GM18861 (cell line): ENCODE data around the gene HNRNPAB.

Experiments used
- ATAC-seq: cut with Tn5 transposase; IDR thresholded peaks from one replicate; pipeline ENCODE4 v1.9.1; 2021; ENCODE audit not compliant: unreplicated experiment

HNRNPAB gene

DNA sequence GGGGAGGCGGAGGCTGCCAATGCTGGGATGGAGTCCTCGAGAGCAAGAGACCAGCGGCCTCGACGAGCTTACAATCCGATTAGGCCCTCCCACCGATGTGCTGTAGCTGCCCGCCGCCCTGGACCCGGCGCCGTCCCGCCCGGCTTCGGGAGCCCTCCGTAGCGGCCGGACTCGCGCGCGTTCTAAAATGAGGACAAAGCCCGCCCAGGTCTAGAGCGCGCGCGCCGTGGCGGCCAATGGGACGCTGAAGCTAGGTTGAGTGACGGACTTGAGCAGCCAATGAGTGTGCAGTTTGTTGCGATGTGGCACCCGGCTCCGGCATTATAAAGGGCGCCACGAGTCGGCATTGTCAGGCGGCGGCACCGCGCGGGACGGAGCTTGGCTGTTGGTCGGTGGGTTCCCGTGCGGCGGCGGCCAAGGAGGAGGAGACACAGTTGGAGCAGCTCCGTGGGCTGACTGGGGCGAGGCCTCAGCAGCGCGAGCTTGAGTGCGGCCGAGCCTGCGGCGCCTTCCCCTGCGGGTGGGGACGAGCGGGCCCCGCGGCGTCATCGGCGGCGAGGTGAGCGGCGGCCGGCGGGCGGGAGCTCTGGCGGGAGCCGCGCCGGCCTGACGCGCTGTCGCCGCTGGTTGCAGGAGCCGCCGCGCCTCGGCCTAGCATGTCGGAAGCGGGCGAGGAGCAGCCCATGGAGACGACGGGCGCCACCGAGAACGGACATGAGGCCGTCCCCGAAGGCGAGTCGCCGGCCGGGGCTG is at the start of gene HNRNPAB:
HNRNPAB (plus strand) TSS at position 352 of the 753 bp plus-strand sequence; CDS start at position 657, 305 bp downstream.
- peak; percentile 76 for ATAC-seq

DNA sequence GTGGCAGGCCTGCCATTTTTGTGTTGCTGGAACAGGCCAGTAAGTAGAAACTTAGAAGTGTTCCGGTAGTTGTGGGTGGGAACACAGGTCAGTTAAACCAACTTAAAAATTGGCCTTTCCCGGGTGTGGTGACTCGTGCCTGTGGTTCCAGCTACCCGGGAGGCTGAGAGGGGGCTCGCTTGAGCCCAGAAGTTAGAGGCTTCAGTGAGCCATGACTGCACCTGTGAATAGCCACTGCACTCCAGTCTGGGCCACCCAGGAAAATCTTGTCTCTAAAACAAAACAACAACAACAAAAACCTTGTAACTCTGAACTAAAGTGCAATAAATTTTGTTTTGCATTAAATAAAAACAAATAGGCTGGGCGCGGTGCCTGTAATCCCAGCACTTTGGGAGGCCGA is 49.3 kb upstream of the HNRNPAB start:
- no peak for ATAC-seq

- no peak for ATAC-seq
Observed at GRCh38 chr5:178160176-178160575, 44.2 kb upstream of the HNRNPAB start.

GRCh38 chr5:178162481-178162880 is 41.9 kb upstream of the HNRNPAB start:
- ATAC-seq, result no peak

DNA sequence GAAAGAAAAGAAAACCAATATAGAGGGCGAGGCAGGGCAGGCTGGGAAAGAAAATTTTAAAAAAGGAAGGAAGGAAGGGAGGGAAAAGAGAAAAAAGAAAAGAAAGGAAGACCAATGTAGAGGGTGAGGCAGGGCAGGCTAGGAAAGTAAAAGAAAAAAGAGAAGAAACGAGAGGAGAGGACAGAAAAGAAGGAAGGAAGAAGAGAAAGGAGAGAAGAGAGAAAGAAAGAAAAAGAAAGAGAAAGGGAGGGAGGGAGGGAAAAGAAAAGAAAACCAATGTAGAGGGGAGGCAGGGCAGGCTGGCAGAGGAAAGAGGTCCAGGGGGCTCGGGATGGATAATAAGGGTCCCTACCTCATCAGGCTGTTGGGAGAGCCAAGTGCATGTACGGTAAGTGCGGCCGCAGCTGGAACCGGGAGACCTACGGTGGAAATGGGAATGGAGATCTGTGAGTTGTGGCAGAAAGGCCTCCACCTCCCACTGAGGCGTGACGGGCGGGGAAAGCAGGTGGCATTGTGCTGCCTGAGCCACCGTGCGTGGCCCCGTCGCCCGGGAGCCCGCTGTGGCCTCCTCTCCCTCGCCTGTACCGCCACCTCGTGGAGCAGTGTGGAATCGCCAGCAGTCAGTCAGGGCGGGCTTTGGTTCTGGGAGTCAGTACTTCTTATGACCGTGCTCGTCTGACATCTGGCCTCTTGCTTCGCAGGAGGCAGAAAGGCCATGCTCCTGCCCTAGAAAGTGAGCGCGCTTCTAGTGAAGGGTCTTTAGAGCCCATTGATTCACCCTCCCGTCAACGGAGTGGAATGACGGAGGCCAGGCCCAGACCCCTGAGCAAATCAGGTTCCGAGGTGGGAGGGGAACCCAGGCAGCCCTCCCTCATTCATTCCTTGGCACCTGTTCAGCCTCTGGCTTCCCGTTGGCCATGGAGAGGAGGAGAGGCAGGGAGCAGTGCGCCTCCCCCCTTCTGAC is 40.3 kb upstream of the HNRNPAB start:
- peak; percentile 89 for ATAC-seq

GRCh38 chr5:178165581-178165980 is 38.8 kb upstream of the HNRNPAB start:
- ATAC-seq, result no peak

DNA sequence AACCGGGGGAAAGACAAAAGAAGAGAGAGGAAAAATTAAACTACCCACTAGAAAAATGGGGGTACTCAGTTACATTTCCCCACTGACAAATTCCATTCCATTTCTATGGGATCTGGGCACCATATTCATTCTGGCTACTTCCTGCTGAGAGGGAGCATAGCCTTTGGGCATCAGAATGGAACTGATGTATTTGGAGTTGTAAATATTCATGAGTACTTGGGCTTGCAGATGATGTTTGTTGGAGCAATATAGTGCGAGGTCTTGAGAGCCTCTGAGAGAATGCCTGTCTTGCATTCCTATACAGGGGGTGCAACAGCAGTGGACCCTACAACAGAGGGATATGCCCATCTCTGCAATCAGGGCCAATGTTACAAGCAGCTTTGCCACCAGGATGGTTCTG is 33.9 kb upstream of the HNRNPAB start:
- no peak for ATAC-seq

DNA sequence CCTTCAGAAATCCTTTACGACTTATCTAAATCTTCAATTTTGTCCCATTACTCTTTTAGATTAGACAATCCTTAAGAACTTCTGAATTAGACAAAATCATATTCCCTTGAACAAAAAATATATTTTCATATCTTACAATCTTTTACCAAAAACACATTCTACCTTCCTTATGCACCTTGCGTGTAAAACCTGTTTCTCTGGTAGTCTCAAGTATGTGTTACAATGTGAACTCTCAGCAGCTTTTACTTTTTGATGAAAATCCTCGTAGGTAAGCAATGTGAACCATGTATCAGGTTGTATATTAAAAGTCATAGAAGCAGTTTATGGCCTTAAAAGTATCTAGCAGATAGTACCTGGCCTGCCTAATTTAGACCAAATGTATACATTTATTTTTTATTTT is 29.9 kb upstream of the HNRNPAB start:
- no peak for ATAC-seq

DNA sequence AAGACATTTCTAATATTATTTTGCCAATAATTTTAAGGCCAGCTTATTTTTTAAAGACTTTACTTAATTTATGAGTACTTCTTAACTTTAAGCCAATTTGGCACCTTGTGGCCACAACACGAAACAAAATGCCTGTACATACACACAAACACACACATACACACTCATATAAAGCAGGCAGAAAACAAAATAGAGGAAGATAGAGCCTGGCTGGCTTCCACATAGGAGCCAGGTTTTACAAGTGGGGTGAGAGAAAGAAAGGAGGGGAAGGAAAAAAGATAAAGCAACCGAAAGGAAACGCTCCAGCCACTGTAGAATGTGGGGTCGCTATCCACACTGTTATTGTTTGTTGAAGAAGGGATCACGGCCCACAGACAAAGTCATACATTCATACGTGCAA is 27.5 kb upstream of the HNRNPAB start:
- ATAC-seq, result no peak

- ATAC-seq, result no peak
Observed at GRCh38 chr5:178177569-178177968, 26.8 kb upstream of the HNRNPAB start.

- no peak for ATAC-seq
Observed at GRCh38 chr5:178180141-178180863, 24.0 kb upstream of the HNRNPAB start.

DNA sequence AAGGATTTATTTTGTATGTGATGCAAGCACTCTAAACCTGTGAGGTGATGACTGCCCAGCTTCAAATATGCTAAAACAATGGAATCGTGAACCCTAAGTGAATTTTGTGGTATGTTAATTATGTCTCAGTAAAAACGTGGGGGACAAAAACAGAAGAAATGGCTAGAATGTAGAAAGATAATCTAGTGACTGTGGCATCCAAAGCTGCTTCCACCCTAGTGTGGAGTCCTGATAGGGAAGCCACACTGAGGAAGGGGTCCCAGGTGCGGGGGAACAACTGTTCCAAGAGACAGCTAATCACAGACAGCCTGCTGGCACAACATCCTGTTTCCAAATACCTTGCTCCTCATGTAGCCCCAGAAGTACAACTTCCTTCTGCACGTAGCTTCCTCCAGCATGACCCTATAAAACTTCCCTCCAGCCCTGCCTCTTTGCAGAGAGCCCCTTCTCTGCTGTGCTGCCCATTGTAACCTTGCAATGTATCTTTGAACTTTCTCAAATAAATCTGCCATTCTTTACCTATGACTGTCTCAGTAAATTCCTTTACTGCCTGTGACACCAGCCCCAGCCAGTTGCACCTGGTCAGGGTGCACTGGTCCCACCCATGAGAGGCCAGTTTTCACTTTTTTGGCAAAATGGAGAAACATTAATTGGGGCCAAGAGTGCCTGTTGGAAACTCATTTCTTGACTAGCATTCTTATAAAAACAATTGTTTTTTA is 22.0 kb upstream of the HNRNPAB start:
- no peak for ATAC-seq

GRCh38 chr5:178186427-178186826 is 17.9 kb upstream of the HNRNPAB start:
- no peak for ATAC-seq

DNA sequence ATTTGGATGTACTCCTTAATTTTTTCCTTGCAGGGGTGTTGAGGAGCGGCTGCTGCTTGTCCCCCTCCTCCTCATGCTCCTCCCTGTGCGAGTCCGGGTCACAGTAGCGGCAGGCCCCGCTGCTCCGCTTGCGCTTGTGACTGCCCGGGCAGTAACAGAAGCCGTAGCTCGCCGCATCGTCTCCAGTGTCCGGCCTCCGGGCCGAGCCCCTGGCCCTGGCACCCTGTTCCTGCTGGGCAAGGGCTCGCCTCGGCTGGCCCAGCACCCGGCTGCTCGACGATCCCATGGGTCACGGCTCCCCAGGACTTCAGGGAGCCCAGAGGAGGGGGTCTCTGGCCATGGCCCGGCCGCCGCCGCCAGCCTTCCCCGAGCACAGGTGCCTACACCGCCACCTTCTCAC is 17.3 kb upstream of the HNRNPAB start, which contains the start of gene GMCL2:
GMCL2 (minus strand) TSS at position 358 of the 400 bp plus-strand sequence; CDS start at position 286, 72 bp downstream.
- ATAC-seq, result no peak

DNA sequence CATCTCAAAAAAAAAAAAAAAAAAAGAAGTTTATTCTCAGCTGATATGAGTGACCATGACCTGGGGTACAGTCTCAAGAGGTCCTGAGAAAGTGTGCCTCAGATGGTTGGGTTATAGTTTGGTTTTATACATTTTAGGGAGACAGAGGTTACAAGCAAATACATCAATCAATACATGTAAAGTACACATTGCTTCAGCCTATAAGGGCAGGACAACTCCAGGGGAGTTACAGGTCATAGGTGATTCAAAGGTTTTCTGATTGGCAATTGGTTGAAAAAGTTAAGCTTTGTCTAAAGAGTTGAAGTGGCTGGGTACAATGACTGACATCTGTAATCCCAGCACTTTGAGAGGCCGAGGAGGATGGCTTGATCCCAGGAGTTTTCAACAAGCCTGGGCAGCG is 14.9 kb upstream of the HNRNPAB start:
- ATAC-seq, result no peak

GRCh38 chr5:178191661-178192060 is 12.7 kb upstream of the HNRNPAB start:
- ATAC-seq, result no peak

DNA sequence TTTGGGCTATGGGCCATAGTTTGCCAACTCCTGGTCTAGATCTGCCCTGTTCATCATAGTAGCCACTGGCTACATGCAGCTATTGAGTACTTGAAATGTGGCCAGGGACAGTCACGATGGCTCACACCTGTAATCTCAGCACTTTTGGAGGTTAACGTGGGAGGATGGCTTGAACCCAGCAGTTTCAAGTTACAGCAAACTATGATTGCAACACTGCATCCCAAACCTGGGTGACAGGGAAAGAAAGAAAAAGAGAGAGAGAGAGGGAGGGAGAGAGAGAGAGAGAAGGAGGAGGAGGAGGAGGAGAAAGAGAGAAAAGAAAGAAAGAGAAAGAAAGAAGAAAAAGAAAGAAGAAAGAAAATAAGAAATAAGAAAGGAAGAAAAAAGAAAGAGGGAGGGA is 12.1 kb upstream of the HNRNPAB start:
- ATAC-seq, result no peak

DNA sequence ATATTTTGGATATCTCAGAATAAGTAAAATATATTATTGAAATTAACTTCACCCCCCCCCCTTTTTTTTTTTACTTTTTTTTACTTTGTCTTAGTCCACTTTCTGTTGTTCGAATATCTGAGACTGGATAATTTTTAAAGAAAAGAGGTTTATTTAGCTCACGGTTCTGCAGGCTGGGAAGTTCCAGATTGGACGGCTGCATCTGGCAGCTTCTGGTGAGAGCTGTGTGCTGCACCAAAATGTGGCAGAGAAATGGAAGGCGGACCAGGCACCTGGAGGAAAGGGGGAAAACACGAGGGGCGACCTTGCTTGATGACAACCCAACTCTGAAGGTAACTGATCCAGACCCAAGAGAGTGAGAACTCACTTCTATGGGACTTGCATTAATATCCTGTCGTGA is 11.5 kb upstream of the HNRNPAB start:
- ATAC-seq, result no peak

DNA sequence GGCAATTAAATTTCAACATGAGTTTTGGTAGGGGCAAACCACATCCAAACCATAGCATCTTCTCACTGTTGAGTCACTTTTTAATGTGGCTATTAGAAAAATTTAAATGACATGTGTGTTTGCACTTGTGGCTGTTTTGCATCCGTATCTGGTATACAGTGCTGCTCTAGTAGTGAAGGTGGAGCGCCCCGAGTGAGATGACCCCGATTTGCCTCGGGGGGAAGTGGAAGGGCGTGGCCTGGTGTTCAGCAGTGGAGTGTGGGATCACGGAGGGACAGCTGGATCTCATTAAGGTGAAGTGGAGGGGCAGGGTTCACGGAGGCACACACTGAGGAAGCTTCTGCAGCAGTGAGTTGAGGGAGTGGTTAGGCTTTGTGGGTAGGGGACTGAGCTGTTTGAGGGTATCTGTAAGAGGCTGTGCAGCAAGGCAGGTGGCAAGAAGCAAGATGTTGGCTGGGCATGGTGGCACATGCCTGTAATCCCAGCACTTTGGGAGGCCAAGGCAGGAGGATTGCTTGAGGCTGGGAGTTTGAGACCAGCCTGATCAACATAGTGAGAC is 11.0 kb upstream of the HNRNPAB start:
- ATAC-seq, result no peak

GRCh38 chr5:178194026-178194425 is 10.3 kb upstream of the HNRNPAB start:
- no peak for ATAC-seq
